ENCODE measurements around the gene MPZL2. TPM values are rescaled to one million over a fixed set of nuclear protein-coding genes. Genes with fewer than 3 reads are reported as not detected.

The MPZL2 gene
- total and polyA plus RNA-seq, 2 experiments from 2014 or later, result 2.6 to 4.2 TPM

DNA sequence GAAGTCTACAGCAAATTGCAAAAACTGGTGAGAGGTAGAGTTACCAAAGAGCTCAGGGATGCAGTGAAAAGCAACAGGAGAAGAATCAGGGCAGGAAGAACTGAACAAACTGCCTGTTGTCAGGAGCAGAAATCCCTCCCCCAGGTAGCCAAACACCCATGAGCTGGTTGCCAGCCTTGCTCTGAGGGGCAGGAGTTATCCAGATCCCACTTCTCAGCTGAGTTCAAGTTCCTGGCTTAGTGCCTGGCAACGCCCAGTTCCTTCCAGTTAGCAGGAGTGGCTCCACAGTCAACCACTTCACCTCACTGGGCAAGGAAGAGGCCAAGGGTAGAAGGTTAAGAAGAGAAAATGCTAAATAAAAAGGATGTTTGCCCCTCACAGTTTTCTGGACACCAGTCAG is 1.9 kb upstream of the MPZL2 start:
- no peak overlapping the region for H3K4me2 ChIP-seq
- H3K36me3 ChIP-seq (ENCODE audit: insufficient read depth), result no peaks in the 10 kb centered on the region
- no peaks in the 10 kb centered on the region for H3K9me2 ChIP-seq (ENCODE audit: insufficient read depth)
- TF ChIP-seq ZNF114 (CRISPR knock-in tag; IDR thresholded peaks at IDR 0.05) (no peak), ZNF331 (CRISPR knock-in tag; IDR thresholded peaks at IDR 0.05; ENCODE audit: low read depth) (no peak), EZH2 (IDR thresholded peaks at IDR 0.05; ENCODE audit: low read depth, unreplicated experiment) (no peak), JUNB (IDR thresholded peaks at IDR 0.05; ENCODE audit: unreplicated experiment) (no peak), STAT1 (IDR thresholded peaks at IDR 0.05; ENCODE audit: unreplicated experiment) (no peak), NANOG (IDR thresholded peaks at IDR 0.05; ENCODE audit: borderline replicate concordance) (no peak), EZH2phosphoT487 (IDR thresholded peaks at IDR 0.05; ENCODE audit: unreplicated experiment) (no peak), CREB1 (CRISPR knock-in tag; IDR thresholded peaks at IDR 0.05; ENCODE audit: low read depth) (no peak), POLR2AphosphoS5 (IDR thresholded peaks at IDR 0.05; ENCODE audit: low read depth) (no peak)
- TF ChIP-seq, protein P1, sequence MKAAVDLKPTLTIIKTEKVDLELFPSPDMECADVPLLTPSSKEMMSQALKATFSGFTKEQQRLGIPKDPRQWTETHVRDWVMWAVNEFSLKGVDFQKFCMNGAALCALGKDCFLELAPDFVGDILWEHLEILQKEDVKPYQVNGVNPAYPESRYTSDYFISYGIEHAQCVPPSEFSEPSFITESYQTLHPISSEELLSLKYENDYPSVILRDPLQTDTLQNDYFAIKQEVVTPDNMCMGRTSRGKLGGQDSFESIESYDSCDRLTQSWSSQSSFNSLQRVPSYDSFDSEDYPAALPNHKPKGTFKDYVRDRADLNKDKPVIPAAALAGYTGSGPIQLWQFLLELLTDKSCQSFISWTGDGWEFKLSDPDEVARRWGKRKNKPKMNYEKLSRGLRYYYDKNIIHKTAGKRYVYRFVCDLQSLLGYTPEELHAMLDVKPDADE (IDR thresholded peaks at IDR 0.05), result no peak
- TF ChIP-seq, protein P2, sequence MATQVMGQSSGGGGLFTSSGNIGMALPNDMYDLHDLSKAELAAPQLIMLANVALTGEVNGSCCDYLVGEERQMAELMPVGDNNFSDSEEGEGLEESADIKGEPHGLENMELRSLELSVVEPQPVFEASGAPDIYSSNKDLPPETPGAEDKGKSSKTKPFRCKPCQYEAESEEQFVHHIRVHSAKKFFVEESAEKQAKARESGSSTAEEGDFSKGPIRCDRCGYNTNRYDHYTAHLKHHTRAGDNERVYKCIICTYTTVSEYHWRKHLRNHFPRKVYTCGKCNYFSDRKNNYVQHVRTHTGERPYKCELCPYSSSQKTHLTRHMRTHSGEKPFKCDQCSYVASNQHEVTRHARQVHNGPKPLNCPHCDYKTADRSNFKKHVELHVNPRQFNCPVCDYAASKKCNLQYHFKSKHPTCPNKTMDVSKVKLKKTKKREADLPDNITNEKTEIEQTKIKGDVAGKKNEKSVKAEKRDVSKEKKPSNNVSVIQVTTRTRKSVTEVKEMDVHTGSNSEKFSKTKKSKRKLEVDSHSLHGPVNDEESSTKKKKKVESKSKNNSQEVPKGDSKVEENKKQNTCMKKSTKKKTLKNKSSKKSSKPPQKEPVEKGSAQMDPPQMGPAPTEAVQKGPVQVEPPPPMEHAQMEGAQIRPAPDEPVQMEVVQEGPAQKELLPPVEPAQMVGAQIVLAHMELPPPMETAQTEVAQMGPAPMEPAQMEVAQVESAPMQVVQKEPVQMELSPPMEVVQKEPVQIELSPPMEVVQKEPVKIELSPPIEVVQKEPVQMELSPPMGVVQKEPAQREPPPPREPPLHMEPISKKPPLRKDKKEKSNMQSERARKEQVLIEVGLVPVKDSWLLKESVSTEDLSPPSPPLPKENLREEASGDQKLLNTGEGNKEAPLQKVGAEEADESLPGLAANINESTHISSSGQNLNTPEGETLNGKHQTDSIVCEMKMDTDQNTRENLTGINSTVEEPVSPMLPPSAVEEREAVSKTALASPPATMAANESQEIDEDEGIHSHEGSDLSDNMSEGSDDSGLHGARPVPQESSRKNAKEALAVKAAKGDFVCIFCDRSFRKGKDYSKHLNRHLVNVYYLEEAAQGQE (IDR thresholded peaks at IDR 0.05; ENCODE audit: unreplicated experiment), result no peak
- TF ChIP-seq, protein P3, sequence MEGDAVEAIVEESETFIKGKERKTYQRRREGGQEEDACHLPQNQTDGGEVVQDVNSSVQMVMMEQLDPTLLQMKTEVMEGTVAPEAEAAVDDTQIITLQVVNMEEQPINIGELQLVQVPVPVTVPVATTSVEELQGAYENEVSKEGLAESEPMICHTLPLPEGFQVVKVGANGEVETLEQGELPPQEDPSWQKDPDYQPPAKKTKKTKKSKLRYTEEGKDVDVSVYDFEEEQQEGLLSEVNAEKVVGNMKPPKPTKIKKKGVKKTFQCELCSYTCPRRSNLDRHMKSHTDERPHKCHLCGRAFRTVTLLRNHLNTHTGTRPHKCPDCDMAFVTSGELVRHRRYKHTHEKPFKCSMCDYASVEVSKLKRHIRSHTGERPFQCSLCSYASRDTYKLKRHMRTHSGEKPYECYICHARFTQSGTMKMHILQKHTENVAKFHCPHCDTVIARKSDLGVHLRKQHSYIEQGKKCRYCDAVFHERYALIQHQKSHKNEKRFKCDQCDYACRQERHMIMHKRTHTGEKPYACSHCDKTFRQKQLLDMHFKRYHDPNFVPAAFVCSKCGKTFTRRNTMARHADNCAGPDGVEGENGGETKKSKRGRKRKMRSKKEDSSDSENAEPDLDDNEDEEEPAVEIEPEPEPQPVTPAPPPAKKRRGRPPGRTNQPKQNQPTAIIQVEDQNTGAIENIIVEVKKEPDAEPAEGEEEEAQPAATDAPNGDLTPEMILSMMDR (conservative IDR thresholded peaks at IDR 0.05; ENCODE audit: low read depth in 2 of 2), result no peak
- TF ChIP-seq, protein P4, sequence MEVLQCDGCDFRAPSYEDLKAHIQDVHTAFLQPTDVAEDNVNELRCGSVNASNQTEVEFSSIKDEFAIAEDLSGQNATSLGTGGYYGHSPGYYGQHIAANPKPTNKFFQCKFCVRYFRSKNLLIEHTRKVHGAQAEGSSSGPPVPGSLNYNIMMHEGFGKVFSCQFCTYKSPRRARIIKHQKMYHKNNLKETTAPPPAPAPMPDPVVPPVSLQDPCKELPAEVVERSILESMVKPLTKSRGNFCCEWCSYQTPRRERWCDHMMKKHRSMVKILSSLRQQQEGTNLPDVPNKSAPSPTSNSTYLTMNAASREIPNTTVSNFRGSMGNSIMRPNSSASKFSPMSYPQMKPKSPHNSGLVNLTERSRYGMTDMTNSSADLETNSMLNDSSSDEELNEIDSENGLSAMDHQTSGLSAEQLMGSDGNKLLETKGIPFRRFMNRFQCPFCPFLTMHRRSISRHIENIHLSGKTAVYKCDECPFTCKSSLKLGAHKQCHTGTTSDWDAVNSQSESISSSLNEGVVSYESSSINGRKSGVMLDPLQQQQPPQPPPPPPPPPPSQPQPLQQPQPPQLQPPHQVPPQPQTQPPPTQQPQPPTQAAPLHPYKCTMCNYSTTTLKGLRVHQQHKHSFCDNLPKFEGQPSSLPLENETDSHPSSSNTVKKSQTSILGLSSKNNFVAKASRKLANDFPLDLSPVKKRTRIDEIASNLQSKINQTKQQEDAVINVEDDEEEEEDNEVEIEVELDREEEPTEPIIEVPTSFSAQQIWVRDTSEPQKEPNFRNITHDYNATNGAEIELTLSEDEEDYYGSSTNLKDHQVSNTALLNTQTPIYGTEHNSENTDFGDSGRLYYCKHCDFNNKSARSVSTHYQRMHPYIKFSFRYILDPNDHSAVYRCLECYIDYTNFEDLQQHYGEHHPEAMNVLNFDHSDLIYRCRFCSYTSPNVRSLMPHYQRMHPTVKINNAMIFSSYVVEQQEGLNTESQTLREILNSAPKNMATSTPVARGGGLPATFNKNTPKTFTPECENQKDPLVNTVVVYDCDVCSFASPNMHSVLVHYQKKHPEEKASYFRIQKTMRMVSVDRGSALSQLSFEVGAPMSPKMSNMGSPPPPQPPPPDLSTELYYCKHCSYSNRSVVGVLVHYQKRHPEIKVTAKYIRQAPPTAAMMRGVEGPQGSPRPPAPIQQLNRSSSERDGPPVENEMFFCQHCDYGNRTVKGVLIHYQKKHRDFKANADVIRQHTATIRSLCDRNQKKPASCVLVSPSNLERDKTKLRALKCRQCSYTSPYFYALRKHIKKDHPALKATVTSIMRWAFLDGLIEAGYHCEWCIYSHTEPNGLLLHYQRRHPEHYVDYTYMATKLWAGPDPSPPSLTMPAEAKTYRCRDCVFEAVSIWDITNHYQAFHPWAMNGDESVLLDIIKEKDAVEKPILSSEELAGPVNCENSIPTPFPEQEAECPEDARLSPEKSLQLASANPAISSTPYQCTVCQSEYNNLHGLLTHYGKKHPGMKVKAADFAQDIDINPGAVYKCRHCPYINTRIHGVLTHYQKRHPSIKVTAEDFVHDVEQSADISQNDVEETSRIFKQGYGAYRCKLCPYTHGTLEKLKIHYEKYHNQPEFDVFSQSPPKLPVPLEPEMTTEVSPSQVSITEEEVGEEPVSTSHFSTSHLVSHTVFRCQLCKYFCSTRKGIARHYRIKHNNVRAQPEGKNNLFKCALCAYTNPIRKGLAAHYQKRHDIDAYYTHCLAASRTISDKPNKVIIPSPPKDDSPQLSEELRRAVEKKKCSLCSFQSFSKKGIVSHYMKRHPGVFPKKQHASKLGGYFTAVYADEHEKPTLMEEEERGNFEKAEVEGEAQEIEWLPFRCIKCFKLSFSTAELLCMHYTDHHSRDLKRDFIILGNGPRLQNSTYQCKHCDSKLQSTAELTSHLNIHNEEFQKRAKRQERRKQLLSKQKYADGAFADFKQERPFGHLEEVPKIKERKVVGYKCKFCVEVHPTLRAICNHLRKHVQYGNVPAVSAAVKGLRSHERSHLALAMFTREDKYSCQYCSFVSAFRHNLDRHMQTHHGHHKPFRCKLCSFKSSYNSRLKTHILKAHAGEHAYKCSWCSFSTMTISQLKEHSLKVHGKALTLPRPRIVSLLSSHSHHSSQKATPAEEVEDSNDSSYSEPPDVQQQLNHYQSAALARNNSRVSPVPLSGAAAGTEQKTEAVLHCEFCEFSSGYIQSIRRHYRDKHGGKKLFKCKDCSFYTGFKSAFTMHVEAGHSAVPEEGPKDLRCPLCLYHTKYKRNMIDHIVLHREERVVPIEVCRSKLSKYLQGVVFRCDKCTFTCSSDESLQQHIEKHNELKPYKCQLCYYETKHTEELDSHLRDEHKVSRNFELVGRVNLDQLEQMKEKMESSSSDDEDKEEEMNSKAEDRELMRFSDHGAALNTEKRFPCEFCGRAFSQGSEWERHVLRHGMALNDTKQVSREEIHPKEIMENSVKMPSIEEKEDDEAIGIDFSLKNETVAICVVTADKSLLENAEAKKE (CRISPR knock-in tag; IDR thresholded peaks at IDR 0.05), result no peak
- H3K4me1 Mint-ChIP-seq, result peaks cover 31% of the 10 kb centered on the region
- no peaks in the 10 kb centered on the region for H3K9me3 Mint-ChIP-seq
- peaks cover 30% of the 10 kb centered on the region for H3K27me3 Mint-ChIP-seq (ENCODE audit: insufficient read depth, low read depth, poor library complexity)
- ATAC-seq (no peak), DNase-seq (ENCODE audit: low spot score) (no peak)
- H4K20me1 ChIP-seq (replicated peaks; ENCODE audit: insufficient read depth), result no peaks in the 10 kb centered on the region
- H3F3A ChIP-seq (replicated peaks; ENCODE audit: low read depth), result no peaks in the 10 kb centered on the region
- H3K4me1 ChIP-seq (ENCODE audit: insufficient read depth), result peaks cover 25% of the 10 kb centered on the region
- no peak overlapping the region for H3K4me3 Mint-ChIP-seq
- no peak overlapping the region for H3K4me3 ChIP-seq
- no peak overlapping the region for H2AFZ ChIP-seq
- H3K27ac ChIP-seq (ENCODE audit: low read depth), result no peak overlapping the region
- no peak overlapping the region for H3K27ac Mint-ChIP-seq
- H3K36me3 Mint-ChIP-seq (ENCODE audit: low read depth), result no peaks in the 10 kb centered on the region; the same call in 2 of the 3 replicates
- no peaks in the 10 kb centered on the region for H3K79me2 ChIP-seq (replicated peaks; ENCODE audit: insufficient read depth)
- peaks cover 52% of the 10 kb centered on the region for H3K27me3 ChIP-seq (ENCODE audit: insufficient read depth)
